Trophoblast cell (in vitro differentiated cells and primary cell): Measurements from ENCODE around the gene HS6ST3.

ENCODE experiments used
- DNase-seq, 2 donors: peaks; one replicate each; pipeline ENCODE4 v3.0.0-alpha.2; 2016
- H2AFZ ChIP-seq: 2 replicates; pipeline ENCODE4 v1.6.1; 2013; ENCODE audit warnings: low read length, moderate library complexity, mild to moderate bottlenecking; ENCODE audit not compliant: insufficient read depth, poor library complexity
- H2AK5ac ChIP-seq: 2 replicates; pipeline ENCODE4 v1.6.1; 2013; ENCODE audit warnings: mild to moderate bottlenecking, low read length
- H2BK120ac ChIP-seq: 2 replicates; pipeline ENCODE4 v1.6.1; 2013; ENCODE audit warnings: low read length, mild to moderate bottlenecking, moderate library complexity; ENCODE audit not compliant: insufficient read depth, poor library complexity
- H2BK12ac ChIP-seq: 2 replicates; pipeline ENCODE4 v1.6.1; 2013; ENCODE audit warnings: mild to moderate bottlenecking, low read length, moderate library complexity
- H2BK5ac ChIP-seq: 2 replicates; pipeline ENCODE4 v1.6.1; 2013; ENCODE audit warnings: low read length, low read depth, moderate library complexity, mild to moderate bottlenecking; ENCODE audit not compliant: poor library complexity
- H3K14ac ChIP-seq: 2 replicates; pipeline ENCODE4 v1.6.1; 2013; ENCODE audit warnings: mild to moderate bottlenecking, low read length
- H3K18ac ChIP-seq: 2 replicates; pipeline ENCODE4 v1.6.1; 2013; ENCODE audit warnings: mild to moderate bottlenecking, low read length
- H3K23ac ChIP-seq: 2 replicates; pipeline ENCODE4 v1.6.1; 2013; ENCODE audit warnings: low read length
- H3K27ac ChIP-seq: 2 replicates; pipeline ENCODE4 v1.5.1; 2013; ENCODE audit warnings: low read depth, mild to moderate bottlenecking, inconsistent platforms, low read length, moderate library complexity
- H3K27me3 ChIP-seq: 2 replicates; pipeline ENCODE4 v1.6.1; 2013; ENCODE audit warnings: inconsistent platforms, mild to moderate bottlenecking, low read length, moderate library complexity; ENCODE audit not compliant: insufficient read depth
- H3K36me3 ChIP-seq, 2 experiments: 1 replicate in 1 of 2; 2 replicates in 1 of 2; pipeline ENCODE4 v1.6.1; 2013; ENCODE audit warnings: low read length in 2 of 2, mild to moderate bottlenecking in 2 of 2, moderate library complexity in 1 of 2; ENCODE audit not compliant: insufficient read depth in 2 of 2, control insufficient read depth in 1 of 2
- H3K4ac ChIP-seq: 2 replicates; pipeline ENCODE4 v1.6.1; 2013; ENCODE audit warnings: low read depth, mild to moderate bottlenecking, low read length, moderate library complexity
- H3K4me1 ChIP-seq, 2 experiments: 1 replicate in 1 of 2; 2 replicates in 1 of 2; pipeline ENCODE4 v1.6.1; 2013; ENCODE audit warnings: low read length in 2 of 2, mild to moderate bottlenecking in 2 of 2, moderate library complexity in 1 of 2; ENCODE audit not compliant: insufficient read depth in 2 of 2, control insufficient read depth in 1 of 2
- H3K4me2 ChIP-seq: 2 replicates; pipeline ENCODE4 v1.6.1; 2013; ENCODE audit warnings: inconsistent platforms, mild to moderate bottlenecking, low read length, moderate library complexity
- H3K4me3 ChIP-seq: 2 replicates; pipeline ENCODE4 v1.5.1; 2013; ENCODE audit warnings: mild to moderate bottlenecking, low read depth, low read length, inconsistent platforms
- H3K79me1 ChIP-seq: one replicate; pipeline ENCODE4 v1.6.1; 2013; ENCODE audit warnings: low read length
- H3K79me2 ChIP-seq: 2 replicates; pipeline ENCODE4 v1.6.1; 2013; ENCODE audit warnings: low read length, mild to moderate bottlenecking; ENCODE audit not compliant: control insufficient read depth, insufficient read depth, poor library complexity
- H3K9ac ChIP-seq: 2 replicates; pipeline ENCODE4 v1.6.1; 2013; ENCODE audit warnings: mild to moderate bottlenecking, low read length
- H3K9me3 ChIP-seq: 2 replicates; pipeline ENCODE4 v1.6.1; 2013; ENCODE audit warnings: low read depth, mild to moderate bottlenecking, control low read depth, inconsistent platforms, low read length; ENCODE audit not compliant: insufficient read depth
- H4K12ac ChIP-seq: 2 replicates; pipeline ENCODE4 v1.6.1; 2013; ENCODE audit warnings: low read depth, mild to moderate bottlenecking, low read length, moderate library complexity
- H4K8ac ChIP-seq: 2 replicates; pipeline ENCODE4 v1.6.1; 2013; ENCODE audit warnings: low read depth, mild to moderate bottlenecking, low read length, moderate library complexity
- H4K91ac ChIP-seq: one replicate; pipeline ENCODE4 v1.6.1; 2013; ENCODE audit warnings: low read depth, mild to moderate bottlenecking, low read length, moderate library complexity
- WGBS: extraction: QIAGEN DNeasy Blood & Tissue Kit; methylation state at CpG from one replicate; pipeline ENCODE4 v1.1.7; 2013; ENCODE audit warnings: missing lambda C conversion rate; ENCODE audit not compliant: insufficient read length, insufficient coverage; ENCODE audit errors: extremely low coverage; 5-methylcytosine and 5-hydroxymethylcytosine counted together

HS6ST3 gene

GRCh38 chr13:96680898-96681297 is 591.0 kb downstream of the HS6ST3 start:
- Histone ChIP-seq H4K8ac (no peak overlapping the region), H3K79me2 (no peaks in the 10 kb centered on the region), H3K79me1 (no peaks in the 10 kb centered on the region), H3K18ac (no peak overlapping the region), H3K36me3 (no peaks in the 10 kb centered on the region), H3K4me2 (no peak overlapping the region), H3K27me3 (no peaks in the 10 kb centered on the region), H3K23ac (no peak overlapping the region), H3K9ac (no peak overlapping the region), H3K4me3 (no peak overlapping the region), H3K4me1 (no peaks in the 10 kb centered on the region), H3K9me3 (no peaks in the 10 kb centered on the region), H4K91ac (no peak overlapping the region), H2BK120ac (no peak overlapping the region), H2AFZ (no peak overlapping the region), H3K14ac (no peak overlapping the region), H3K27ac (no peak overlapping the region), H2AK5ac (no peak overlapping the region), H3K4ac (no peak overlapping the region), H2BK5ac (no peak overlapping the region), H4K12ac (no peak overlapping the region), H2BK12ac (no peak overlapping the region)
- no CpG with 5 or more reads among the region's 5 CpGs for WGBS
- DNase-seq = no peak

- no peak overlapping the region for H2AK5ac ChIP-seq
- H4K8ac ChIP-seq = no peak overlapping the region
- H3K9ac ChIP-seq = no peak overlapping the region
- H3K4ac ChIP-seq = no peak overlapping the region
- H3K4me2 ChIP-seq = no peak overlapping the region
- no peaks in the 10 kb centered on the region for H3K36me3 ChIP-seq
- H2AFZ ChIP-seq = no peak overlapping the region
- H4K91ac ChIP-seq = no peak overlapping the region
- no peaks in the 10 kb centered on the region for H3K79me2 ChIP-seq
- no peaks in the 10 kb centered on the region for H3K4me1 ChIP-seq
- no peaks in the 10 kb centered on the region for H3K79me1 ChIP-seq
- no peaks in the 10 kb centered on the region for H3K27me3 ChIP-seq
- H3K4me3 ChIP-seq = no peak overlapping the region
- DNase-seq = no peak
- H4K12ac ChIP-seq = no peak overlapping the region
- H3K23ac ChIP-seq = no peak overlapping the region
- H2BK12ac ChIP-seq = no peak overlapping the region
- no peak overlapping the region for H3K18ac ChIP-seq
- H3K14ac ChIP-seq = no peak overlapping the region
- H2BK5ac ChIP-seq = no peak overlapping the region
- no peak overlapping the region for H3K27ac ChIP-seq
- H2BK120ac ChIP-seq = no peak overlapping the region
- H3K9me3 ChIP-seq = no peaks in the 10 kb centered on the region
Observed at GRCh38 chr13:96681766-96682165, 591.9 kb downstream of the HS6ST3 start.

- H3K4me1 ChIP-seq = no peaks in the 10 kb centered on the region
- no peak overlapping the region for H4K8ac ChIP-seq
- H3K4me3 ChIP-seq = no peak overlapping the region
- no peaks in the 10 kb centered on the region for H3K36me3 ChIP-seq
- no peak overlapping the region for H2AFZ ChIP-seq
- H3K18ac ChIP-seq = no peak overlapping the region
- no peak overlapping the region for H2BK12ac ChIP-seq
- no peaks in the 10 kb centered on the region for H3K27me3 ChIP-seq
- no peak overlapping the region for H4K91ac ChIP-seq
- H3K79me1 ChIP-seq = no peaks in the 10 kb centered on the region
- no peaks in the 10 kb centered on the region for H3K9me3 ChIP-seq
- WGBS = no CpG with 5 or more reads among the region's 4 CpGs
- no peak for DNase-seq
- no peak overlapping the region for H3K9ac ChIP-seq
- H4K12ac ChIP-seq = no peak overlapping the region
- H3K27ac ChIP-seq = no peak overlapping the region
- H2BK5ac ChIP-seq = no peak overlapping the region
- H3K14ac ChIP-seq = no peak overlapping the region
- H3K23ac ChIP-seq = no peak overlapping the region
- no peak overlapping the region for H2BK120ac ChIP-seq
- H3K79me2 ChIP-seq = no peaks in the 10 kb centered on the region
- H2AK5ac ChIP-seq = no peak overlapping the region
- H3K4me2 ChIP-seq = no peak overlapping the region
- no peak overlapping the region for H3K4ac ChIP-seq
Observed at GRCh38 chr13:96684469-96684868, 594.6 kb downstream of the HS6ST3 start.

- no CpG with 5 or more reads among the region's 1 CpG for WGBS
- H3K18ac ChIP-seq = no peak overlapping the region
- H3K4me1 ChIP-seq = no peaks in the 10 kb centered on the region
- H3K27ac ChIP-seq = no peak overlapping the region
- H2AK5ac ChIP-seq = no peak overlapping the region
- H2BK120ac ChIP-seq = no peak overlapping the region
- no peak overlapping the region for H4K91ac ChIP-seq
- no peak overlapping the region for H2BK12ac ChIP-seq
- H3K9me3 ChIP-seq = no peaks in the 10 kb centered on the region
- no peak overlapping the region for H2AFZ ChIP-seq
- H3K79me1 ChIP-seq = no peaks in the 10 kb centered on the region
- H3K4ac ChIP-seq = no peak overlapping the region
- H3K36me3 ChIP-seq = no peaks in the 10 kb centered on the region
- no peak overlapping the region for H4K12ac ChIP-seq
- H3K23ac ChIP-seq = no peak overlapping the region
- H3K79me2 ChIP-seq = no peaks in the 10 kb centered on the region
- no peak overlapping the region for H3K9ac ChIP-seq
- no peak overlapping the region for H2BK5ac ChIP-seq
- no peak overlapping the region for H4K8ac ChIP-seq
- H3K4me2 ChIP-seq = no peak overlapping the region
- H3K27me3 ChIP-seq = no peaks in the 10 kb centered on the region
- no peak overlapping the region for H3K14ac ChIP-seq
- no peak for DNase-seq
- H3K4me3 ChIP-seq = no peak overlapping the region
Observed at GRCh38 chr13:96684907-96685306, 595.0 kb downstream of the HS6ST3 start.
